Testis (tissue), 3 donors: ENCODE data around the gene GPATCH4. TPM values are rescaled to one million over a fixed set of nuclear protein-coding genes. Genes with fewer than 3 reads are reported as not detected.

Source experiments
- DNase-seq: peaks from one replicate; pipeline ENCODE4 v3.0.0-alpha.2; 2019
- H3K27ac ChIP-seq, 2 donors: fragments of 200-600 bp; sonication (generic); one replicate each; pipeline ENCODE4 v1.5.1; 2019
- H3K27me3 ChIP-seq: fragments of 200-600 bp; sonication (generic); one replicate; pipeline ENCODE4 v1.5.1; 2019
- H3K36me3 ChIP-seq: fragments of 200-600 bp; sonication (generic); one replicate; pipeline ENCODE4 v1.5.1; 2017; ENCODE audit warnings: low read depth; ENCODE audit errors: missing control alignments
- H3K4me1 ChIP-seq: fragments of 200-600 bp; sonication (generic); one replicate; pipeline ENCODE4 v1.5.1; 2019
- H3K4me3 ChIP-seq, 2 donors: fragments of 200-600 bp; sonication (generic); one replicate each; pipeline ENCODE4 v1.5.1; 2017 to 2019
- H3K9me3 ChIP-seq: fragments of 200-600 bp; sonication (generic); one replicate; pipeline ENCODE4 v1.5.1; 2017
- CTCF ChIP-seq, 3 experiments: fragments of 450-650 bp in 2 of 3; fragments of 200-600 bp in 1 of 3; sonication (generic) in 1 of 3; IDR thresholded peaks; one replicate each; pipeline ENCODE4 v1.5.1; 2016 to 2019; ENCODE audit warnings: antibody characterized with exemption in 3 of 3, mild to moderate bottlenecking in 2 of 3, moderate library complexity in 1 of 3
- POLR2A ChIP-seq: fragments of 450-650 bp; IDR thresholded peaks from one replicate; pipeline ENCODE4 v1.6.1; 2017; ENCODE audit warnings: antibody characterized with exemption, mild to moderate bottlenecking, moderate library complexity
- WGBS, 2 donors: methylation state at CpG; one replicate each; pipeline ENCODE4 v1.1.5; 2018; 5-methylcytosine and 5-hydroxymethylcytosine counted together
- intact Hi-C: fragments of 100-400 bp; cut with DNase I; formaldehyde crosslinking; loops from one replicate; pipeline ENCODE4 v1.15.1; 2023; ENCODE audit warnings: low total_unique reads
- polyA plus RNA-seq: library from polyadenylated mRNA; stranded (reverse); fragments of 350-450 nt; fragmentation: Illumina TruSeq; extraction: RNeasy Lipid Tissue Mini Kit (QIAGEN cat#74804); gene quantifications from one replicate; pipeline ENCODE4 v1.2.3, GENCODE V29; 2014; ENCODE audit warnings: low read depth, low replicate concordance; ENCODE audit not compliant: insufficient read depth
- total RNA-seq, 2 donors: library from RNA; depleted of rRNA; stranded (reverse); fragments of >200 nt; gene quantifications; one replicate each; pipeline ENCODE4 v1.2.3, GENCODE V29; 2016

The GPATCH4 gene
- total and polyA plus RNA-seq, 3 donors from 2014 or later: 18.5 to 26.7 (median 21.6) TPM

GRCh38 chr1:156571261-156571852, 29.9 kb downstream of the GPATCH4 start:
- Histone ChIP-seq H3K9me3 (no peaks in the 10 kb centered on the region), H3K27ac (no peak overlapping the region)
- intact Hi-C loops: no loop called here

GRCh38 chr1:156566436-156566835, 34.8 kb downstream of the GPATCH4 start:
- Histone ChIP-seq H3K4me3 (no peak overlapping the region), H3K4me1 (no peaks in the 10 kb centered on the region), H3K27ac (no peak overlapping the region), H3K36me3 (no peaks in the 10 kb centered on the region), H3K27me3 (no peaks in the 10 kb centered on the region), H3K9me3 (no peaks in the 10 kb centered on the region)
- intact Hi-C loops: no loop called here
- no peak for DNase-seq
- WGBS, 2 donors: 85 to 90% methylated on average over 4 of the region's 4 CpGs
- TF ChIP-seq CTCF (IDR thresholded peaks at IDR 0.05) (no peak), POLR2A (no peak)

More at GRCh38 chr1:156571261-156571852, 29.9 kb downstream of the GPATCH4 start:
- H3K27me3 ChIP-seq: no peaks in the 10 kb centered on the region
- TF ChIP-seq POLR2A (no peak), CTCF (IDR thresholded peaks at IDR 0.05) (no peak)
- DNase-seq: no peak
- no peaks in the 10 kb centered on the region for H3K36me3 ChIP-seq
- H3K4me3 ChIP-seq: no peak overlapping the region
- WGBS, 2 donors: 31 to 41% methylated on average over 4 of the region's 4 CpGs
- H3K4me1 ChIP-seq: peaks cover 12% of the 10 kb centered on the region

- Histone ChIP-seq H3K36me3 (no peaks in the 10 kb centered on the region), H3K4me1 (no peaks in the 10 kb centered on the region), H3K27me3 (no peaks in the 10 kb centered on the region), H3K27ac (no peak overlapping the region), H3K9me3 (no peaks in the 10 kb centered on the region), H3K4me3 (no peak overlapping the region)
- TF ChIP-seq POLR2A: no peak
- no peak for TF ChIP-seq CTCF (IDR thresholded peaks at IDR 0.05)
- intact Hi-C loops: no loop called here
- 85 to 91% methylated on average over 2 of the region's 2 CpGs for WGBS, 2 donors
- DNase-seq: no peak
Observed at GRCh38 chr1:156565519-156565918, 35.8 kb downstream of the GPATCH4 start.

DNA sequence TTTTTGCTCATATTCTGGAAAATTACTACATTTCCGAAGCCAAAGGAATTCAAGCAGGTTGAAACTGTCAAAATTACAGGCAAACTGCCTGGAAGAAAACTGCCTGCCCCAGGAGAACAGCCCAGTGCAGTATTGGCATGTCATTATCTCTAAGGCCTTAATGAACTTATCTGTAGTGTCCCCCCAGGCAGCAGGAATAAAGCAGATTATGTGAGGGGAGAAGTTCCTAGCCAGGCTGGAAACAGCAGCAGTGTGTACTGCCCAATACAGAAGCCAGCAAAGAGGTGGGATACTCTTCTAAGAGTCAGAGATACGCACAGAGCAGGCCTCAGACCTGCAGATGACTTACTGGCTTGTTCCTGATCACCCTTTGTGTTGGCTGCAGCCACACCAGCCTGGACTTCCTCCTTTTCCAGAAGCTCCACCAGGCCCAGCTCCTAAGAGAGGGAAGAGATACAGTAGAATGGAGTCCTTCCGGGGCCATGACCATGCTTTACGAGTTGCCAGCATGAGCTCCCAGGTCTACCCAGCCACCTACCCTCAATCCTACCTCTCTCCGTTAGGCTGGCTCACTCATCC, 40.6 kb downstream of the GPATCH4 start:
- no peaks in the 10 kb centered on the region for H3K36me3 ChIP-seq
- H3K27ac ChIP-seq: no peak overlapping the region
- H3K4me3 ChIP-seq: no peak overlapping the region
- H3K4me1 ChIP-seq: no peaks in the 10 kb centered on the region
- DNase-seq: no peak
- WGBS, 2 donors: 66 to 71% methylated on average over 5 of the region's 5 CpGs
- TF ChIP-seq CTCF (IDR thresholded peaks at IDR 0.05): no peak
- no peak for TF ChIP-seq POLR2A
- no peaks in the 10 kb centered on the region for H3K27me3 ChIP-seq
- H3K9me3 ChIP-seq: no peaks in the 10 kb centered on the region
- intact Hi-C loops: no loop called here

DNA sequence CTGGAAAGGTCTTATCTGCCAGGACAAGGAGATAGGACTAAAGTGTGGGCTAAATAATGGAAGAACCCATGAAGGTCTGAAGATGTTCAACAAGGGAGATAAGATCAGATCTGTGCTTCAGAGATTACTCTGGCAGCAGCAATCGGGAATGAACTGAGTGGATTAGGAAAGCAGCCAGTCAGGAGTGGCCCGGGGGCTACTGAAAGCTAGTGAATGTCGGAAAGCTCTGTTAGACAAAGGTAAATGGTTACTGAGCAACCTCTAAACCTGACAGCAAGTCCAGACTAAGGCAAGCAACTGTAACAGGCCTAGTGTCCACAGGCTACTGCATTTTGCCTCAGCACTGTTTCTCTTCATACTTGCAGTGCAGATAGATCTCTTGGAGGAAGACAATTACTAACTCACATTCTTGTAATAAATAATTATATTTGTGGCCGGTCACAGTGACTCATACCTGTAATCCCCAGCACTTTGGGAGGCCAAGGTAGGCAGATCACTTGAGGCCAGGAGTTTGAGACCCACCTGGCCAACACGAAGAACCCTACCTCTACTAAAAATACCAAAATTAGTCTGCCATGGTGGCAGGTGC, 41.4 kb downstream of the GPATCH4 start:
- H3K4me1 ChIP-seq: no peaks in the 10 kb centered on the region
- H3K27me3 ChIP-seq: no peaks in the 10 kb centered on the region
- H3K9me3 ChIP-seq: no peaks in the 10 kb centered on the region
- H3K27ac ChIP-seq: no peak overlapping the region
- TF ChIP-seq POLR2A: no peak
- no peak for TF ChIP-seq CTCF (IDR thresholded peaks at IDR 0.05)
- no peak overlapping the region for H3K4me3 ChIP-seq
- intact Hi-C loops: no loop called here
- 71 to 78% methylated on average over 5 of the region's 5 CpGs for WGBS, 2 donors
- H3K36me3 ChIP-seq: no peaks in the 10 kb centered on the region
- DNase-seq: no peak
